22Rv1 (cell line): ENCODE measurements around the gene POLR2L.

Experiments
- ZFX ChIP-seq: fragments of 450-650 bp; IDR thresholded peaks from 2 replicates; pipeline ENCODE4 v1.6.1; 2017; ENCODE audit warnings: antibody characterized with exemption, borderline replicate concordance
- TF ChIP-seq, protein P1 (sequence below): fragments of 450-650 bp; IDR thresholded peaks from 2 replicates; pipeline ENCODE4 v1.5.1; 2017; ENCODE audit warnings: mild to moderate bottlenecking

DNA sequence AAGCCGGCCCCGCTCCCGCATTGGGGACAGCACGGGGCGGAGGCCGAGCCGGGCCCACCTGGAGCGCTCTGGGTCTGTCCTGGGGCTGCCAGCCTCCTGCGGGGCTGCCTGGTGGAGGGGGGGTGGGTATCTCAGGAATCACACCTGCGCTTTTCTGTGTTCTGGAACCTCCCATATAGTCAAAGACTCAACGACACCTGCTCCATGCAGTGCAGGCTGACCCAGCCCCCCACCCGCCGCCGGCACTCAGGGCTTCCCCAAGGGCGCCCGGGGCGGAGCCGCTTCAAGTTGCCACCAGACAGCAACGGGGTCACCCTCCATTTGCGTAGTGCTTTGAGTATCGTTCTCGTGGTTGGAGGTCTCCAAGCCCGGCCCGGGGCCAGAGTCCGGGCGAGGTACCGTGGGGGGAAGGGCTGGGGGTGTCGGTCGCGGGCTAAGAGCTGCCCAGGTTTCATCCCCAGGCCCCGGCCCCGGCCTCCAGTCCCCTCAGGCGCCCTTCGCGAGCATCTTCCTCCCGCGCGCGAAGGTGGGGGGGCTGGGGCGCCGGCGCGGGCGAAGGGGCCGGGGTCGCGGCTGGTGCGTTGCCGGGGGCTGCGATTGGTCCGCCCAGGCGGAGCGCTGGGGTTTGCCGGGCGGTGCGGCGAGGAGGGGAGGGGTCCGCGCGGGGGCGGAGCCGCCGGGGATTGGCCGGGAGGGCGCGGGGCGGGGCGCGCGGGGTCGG is 6.9 kb upstream of the POLR2L start:
- TF ChIP-seq, protein P1, sequence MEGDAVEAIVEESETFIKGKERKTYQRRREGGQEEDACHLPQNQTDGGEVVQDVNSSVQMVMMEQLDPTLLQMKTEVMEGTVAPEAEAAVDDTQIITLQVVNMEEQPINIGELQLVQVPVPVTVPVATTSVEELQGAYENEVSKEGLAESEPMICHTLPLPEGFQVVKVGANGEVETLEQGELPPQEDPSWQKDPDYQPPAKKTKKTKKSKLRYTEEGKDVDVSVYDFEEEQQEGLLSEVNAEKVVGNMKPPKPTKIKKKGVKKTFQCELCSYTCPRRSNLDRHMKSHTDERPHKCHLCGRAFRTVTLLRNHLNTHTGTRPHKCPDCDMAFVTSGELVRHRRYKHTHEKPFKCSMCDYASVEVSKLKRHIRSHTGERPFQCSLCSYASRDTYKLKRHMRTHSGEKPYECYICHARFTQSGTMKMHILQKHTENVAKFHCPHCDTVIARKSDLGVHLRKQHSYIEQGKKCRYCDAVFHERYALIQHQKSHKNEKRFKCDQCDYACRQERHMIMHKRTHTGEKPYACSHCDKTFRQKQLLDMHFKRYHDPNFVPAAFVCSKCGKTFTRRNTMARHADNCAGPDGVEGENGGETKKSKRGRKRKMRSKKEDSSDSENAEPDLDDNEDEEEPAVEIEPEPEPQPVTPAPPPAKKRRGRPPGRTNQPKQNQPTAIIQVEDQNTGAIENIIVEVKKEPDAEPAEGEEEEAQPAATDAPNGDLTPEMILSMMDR, result no peak
- no peak for TF ChIP-seq ZFX
